Muscle layer of colon (tissue), 2 donors: ENCODE data around the gene FNBP1.
"Not testable (repeated sequence)": the region's sequence is repeated elsewhere in the genome, so short reads cannot be mapped to it uniquely, and the experiment has no call there.

ENCODE experiments used
- H3K27ac ChIP-seq: one replicate; pipeline ENCODE4 v1.7.0; 2013; ENCODE audit warnings: low read depth, mild to moderate bottlenecking, low read length, moderate library complexity
- H3K27me3 ChIP-seq, 2 donors: one replicate each; pipeline ENCODE4 v1.7.0; 2013; ENCODE audit warnings: low read length in 2 of 2, mild to moderate bottlenecking in 2 of 2; ENCODE audit not compliant: insufficient read depth in 2 of 2, control insufficient read depth in 1 of 2
- H3K36me3 ChIP-seq: one replicate; pipeline ENCODE4 v1.7.0; 2013; ENCODE audit warnings: mild to moderate bottlenecking, low read length; ENCODE audit not compliant: insufficient read depth
- H3K4me1 ChIP-seq: one replicate; pipeline ENCODE4 v1.7.0; 2013; ENCODE audit warnings: mild to moderate bottlenecking, low read length; ENCODE audit not compliant: insufficient read depth
- H3K4me3 ChIP-seq, 2 donors: one replicate each; pipeline ENCODE4 v1.7.0; 2013; ENCODE audit warnings: low read length in 2 of 2, low read depth in 1 of 2, mild to moderate bottlenecking in 1 of 2, moderate library complexity in 1 of 2
- H3K9ac ChIP-seq: one replicate; pipeline ENCODE4 v1.7.0; 2013; ENCODE audit warnings: low read length
- H3K9me3 ChIP-seq: one replicate; pipeline ENCODE4 v1.7.0; 2013; ENCODE audit warnings: mild to moderate bottlenecking, low read length
- donor health status: abdominal sarcoma.
- donor health status: Adenocarcinoma of cecum.

FNBP1 gene

DNA sequence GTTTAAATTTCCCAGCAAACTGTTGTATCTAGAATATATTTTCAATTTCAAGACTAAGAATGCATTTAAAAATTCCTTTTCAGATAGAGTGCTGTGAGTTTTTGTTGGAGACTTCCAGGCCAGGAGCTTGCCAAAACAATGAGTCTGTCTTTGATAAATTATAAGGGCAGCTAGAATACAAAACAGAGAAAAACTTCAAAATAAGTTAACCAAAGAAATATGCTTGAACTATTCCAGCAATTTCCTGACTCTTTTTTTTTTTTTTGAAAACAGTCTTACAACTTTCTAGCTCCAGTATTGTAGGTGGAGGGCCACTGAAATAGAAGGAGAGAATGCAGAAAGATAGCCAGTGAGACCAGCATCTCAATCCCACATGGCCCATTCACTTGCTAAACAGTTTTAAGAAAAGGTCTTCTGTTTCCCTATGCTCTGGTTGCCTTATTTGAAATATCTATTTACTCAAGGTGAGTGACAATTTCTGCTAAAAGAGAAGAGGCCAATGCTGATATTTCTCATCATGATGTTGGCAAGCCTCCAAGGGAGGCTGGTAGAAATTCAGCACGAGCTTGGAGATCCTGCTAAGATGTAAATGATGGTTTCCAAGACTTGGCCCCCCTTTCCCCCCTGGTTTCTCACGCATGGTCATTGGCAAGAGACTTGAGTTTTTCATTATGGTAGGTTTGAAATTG lies 104.6 kb downstream of the FNBP1 start:
- no peak overlapping the region for H3K9ac ChIP-seq
- H3K4me1 ChIP-seq, result peaks cover 39% of the 10 kb centered on the region
- H3K27me3 ChIP-seq, result no peaks in the 10 kb centered on the region
- H3K27ac ChIP-seq, result peak overlapping the region; percentile 59
- H3K4me3 ChIP-seq, result no peak overlapping the region
- no peaks in the 10 kb centered on the region for H3K9me3 ChIP-seq
- no peaks in the 10 kb centered on the region for H3K36me3 ChIP-seq

DNA sequence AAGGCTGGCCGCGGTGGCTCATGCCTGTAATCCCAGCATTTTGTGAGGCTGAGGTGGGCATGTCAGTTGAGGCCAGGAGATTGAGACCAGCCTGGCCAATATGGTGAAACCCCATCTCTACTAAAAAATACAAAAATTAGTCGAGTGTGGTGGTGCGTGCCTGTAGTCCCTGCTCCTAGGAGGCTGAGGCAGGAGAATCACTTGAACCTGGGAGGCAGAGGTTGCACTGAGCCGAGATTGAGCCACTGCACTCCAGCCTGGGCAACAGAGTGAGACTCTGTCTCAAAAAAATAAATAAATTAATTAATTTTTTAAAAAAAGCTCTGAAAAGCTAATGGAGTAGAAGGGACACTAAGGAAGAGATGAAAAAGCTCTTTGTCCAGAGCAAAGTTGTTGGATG lies 105.1 kb downstream of the FNBP1 start:
- H3K4me1 ChIP-seq, result peaks cover 45% of the 10 kb centered on the region
- not testable (repeated sequence) for H3K9me3 ChIP-seq, H3K9ac ChIP-seq, H3K4me3 ChIP-seq, H3K27me3 ChIP-seq, H3K36me3 ChIP-seq
- peak overlapping the region; percentile 59 for H3K27ac ChIP-seq

DNA sequence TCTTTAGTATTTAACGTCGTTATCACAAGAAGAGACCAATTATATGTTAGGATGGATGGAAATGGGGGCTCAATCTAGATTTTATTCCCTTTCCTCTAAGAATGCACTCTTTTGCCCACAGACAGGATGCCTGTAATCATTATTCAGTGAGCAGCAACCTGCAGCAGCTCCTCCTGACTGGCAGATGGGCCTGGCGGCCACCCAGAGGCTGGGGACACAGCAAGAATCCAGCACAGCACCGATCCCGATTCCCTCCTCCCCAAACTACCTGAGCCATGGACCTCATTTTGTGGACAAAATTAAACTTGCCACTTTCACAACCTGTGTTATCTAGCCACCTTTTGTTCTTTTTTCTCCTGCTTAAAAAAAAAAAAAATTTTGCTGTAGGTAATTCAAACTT lies 106.8 kb downstream of the FNBP1 start:
- H3K36me3 ChIP-seq, result no peaks in the 10 kb centered on the region
- H3K4me3 ChIP-seq, result no peak overlapping the region
- no peak overlapping the region for H3K9ac ChIP-seq
- no peaks in the 10 kb centered on the region for H3K9me3 ChIP-seq
- H3K27ac ChIP-seq, result peak overlapping the region; percentile 1
- H3K27me3 ChIP-seq, result no peaks in the 10 kb centered on the region
- H3K4me1 ChIP-seq, result peaks cover 53% of the 10 kb centered on the region

DNA sequence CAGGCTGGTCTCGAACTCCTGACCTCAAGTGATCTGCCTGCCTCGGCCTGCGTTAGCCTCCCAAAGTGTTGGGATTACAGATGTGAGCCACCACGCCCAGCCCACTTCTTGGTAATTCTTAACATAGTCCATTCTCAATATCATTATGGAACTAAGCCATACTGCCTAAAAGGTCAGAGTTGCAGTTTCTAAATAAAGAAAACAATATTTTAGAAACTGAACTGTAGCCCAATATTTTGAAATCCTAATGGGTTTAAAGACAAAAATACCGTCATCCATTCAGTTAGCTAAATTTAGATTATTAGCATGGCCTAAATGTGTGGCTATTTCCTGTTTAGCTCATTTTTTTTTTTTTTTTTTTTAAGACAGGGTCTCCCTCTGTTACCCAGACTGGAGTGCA lies 108.2 kb downstream of the FNBP1 start:
- Histone ChIP-seq H3K9me3 (no peaks in the 10 kb centered on the region), H3K36me3 (peaks cover under 1% of the 10 kb centered on the region)

DNA sequence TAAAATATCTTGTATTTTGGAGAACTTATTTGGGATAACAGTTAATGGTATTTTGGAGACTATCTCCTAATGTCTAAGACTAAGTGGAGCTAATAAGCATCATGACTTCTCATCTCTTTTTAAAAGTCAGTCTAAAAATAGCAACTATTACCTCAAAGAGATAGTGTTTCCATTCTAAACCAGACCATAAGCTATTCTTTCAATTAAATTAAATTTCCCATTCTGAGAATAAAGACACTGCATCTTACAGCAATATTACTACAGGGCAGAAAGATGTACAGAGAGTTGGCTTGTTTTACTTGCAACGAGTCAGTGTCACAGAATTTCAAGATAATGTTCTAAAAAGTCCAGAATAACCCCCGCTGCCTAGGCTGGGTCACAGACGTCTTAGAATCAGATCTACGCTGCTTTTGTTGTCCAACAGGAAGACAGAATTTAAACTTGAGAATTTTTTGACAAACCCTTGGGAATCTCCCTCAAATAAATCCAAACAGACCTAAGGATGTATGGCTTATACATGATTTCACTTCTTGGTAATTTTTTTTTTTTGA lies 108.9 kb downstream of the FNBP1 start:
- no peak overlapping the region for H3K9ac ChIP-seq
- no peaks in the 10 kb centered on the region for H3K27me3 ChIP-seq
- peaks cover 49% of the 10 kb centered on the region for H3K4me1 ChIP-seq
- peak overlapping the region; percentile 66 for H3K27ac ChIP-seq
- H3K36me3 ChIP-seq, result peaks cover 6% of the 10 kb centered on the region
- no peak overlapping the region for H3K4me3 ChIP-seq
- no peaks in the 10 kb centered on the region for H3K9me3 ChIP-seq

More for the DNA sequence above, 108.2 kb downstream of the FNBP1 start:
- H3K4me1 ChIP-seq, result peaks cover 53% of the 10 kb centered on the region
- peak overlapping the region; percentile 42 for H3K27ac ChIP-seq
- H3K9ac ChIP-seq, result no peak overlapping the region
- no peak overlapping the region for H3K4me3 ChIP-seq
- H3K27me3 ChIP-seq, result no peaks in the 10 kb centered on the region

DNA sequence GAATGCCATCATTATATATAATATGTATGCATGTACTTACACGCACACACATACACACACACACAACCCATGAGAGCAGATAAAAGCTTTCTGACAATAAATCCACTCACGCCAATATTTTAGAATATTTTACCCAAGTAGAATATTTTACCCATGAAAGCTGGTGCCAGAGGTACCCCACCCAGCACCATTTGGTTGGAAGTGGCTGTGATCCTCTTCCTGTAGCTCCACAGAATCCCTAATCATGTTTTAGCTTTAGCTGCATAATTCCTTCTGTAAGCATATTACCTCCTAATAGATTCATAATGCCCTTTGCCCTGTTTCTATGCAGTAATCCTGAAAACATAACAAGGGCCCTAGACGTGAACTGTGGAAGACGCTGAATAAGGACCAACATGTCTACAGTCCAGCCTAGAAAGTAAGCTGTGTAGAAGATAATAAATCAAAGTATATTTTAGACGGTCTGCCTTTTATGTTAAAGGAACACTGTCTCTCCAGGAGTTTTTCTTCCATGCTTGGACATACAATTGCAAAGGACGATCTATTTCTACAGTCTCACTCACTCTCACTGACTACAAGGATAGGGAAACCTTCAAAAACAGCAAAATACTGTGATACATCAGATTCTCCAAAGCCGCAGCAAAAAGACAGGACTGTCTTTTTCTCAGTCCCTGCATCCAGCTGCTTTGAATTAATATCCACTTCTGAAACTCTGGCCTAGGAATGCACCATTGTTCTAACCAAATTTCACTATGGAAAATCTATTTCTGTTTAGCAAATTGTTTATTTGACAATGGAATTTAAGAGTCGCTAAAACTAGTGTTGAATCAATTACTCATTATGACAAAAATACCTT lies 109.6 kb downstream of the FNBP1 start:
- H3K9me3 ChIP-seq, result no peaks in the 10 kb centered on the region
- H3K9ac ChIP-seq, result peak overlapping the region; percentile 31
- H3K36me3 ChIP-seq, result peaks cover 11% of the 10 kb centered on the region
- no peaks in the 10 kb centered on the region for H3K27me3 ChIP-seq
- peaks cover 42% of the 10 kb centered on the region for H3K4me1 ChIP-seq
- H3K27ac ChIP-seq, result peak overlapping the region; percentile 66
- no peak overlapping the region for H3K4me3 ChIP-seq

DNA sequence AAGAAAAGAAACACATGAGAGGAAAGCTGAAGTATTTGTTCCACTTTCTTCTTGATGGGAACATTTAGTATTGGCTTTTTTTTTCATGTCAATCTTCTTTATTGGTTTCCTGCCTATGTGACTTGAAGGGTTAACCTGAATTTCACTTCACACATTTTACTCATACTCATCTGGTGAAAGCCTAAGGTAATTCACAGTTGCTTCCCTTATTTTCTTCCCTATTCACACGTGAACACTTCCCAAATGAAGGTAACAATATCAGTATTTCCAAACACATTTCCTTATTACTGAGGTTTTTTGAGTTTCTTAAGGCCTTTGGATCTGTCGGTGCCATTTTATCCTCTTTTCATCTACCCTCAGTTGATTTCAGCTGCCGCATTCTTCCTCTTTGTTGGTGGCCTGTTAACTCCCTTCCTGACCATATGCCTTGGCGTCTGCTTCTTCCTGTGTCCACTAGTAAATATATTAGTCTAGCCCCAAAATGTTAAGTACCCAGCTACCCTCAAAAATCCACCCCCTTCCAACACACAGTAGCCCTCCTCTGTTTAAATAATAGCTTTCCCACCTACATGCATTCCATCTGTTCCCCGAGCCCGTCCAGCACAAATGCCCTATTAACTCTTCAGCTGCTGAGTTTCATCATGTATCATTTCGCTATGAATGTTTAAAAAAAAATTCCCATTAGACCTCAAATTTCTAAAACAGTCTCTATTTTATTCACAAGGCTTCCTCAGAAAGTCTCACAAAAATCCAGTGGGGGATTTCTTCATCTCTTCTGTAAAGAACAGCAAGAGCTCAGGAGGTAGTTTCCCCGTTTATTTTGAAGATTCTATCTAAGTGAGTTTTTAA lies 110.5 kb downstream of the FNBP1 start:
- Histone ChIP-seq H3K27ac (peak overlapping the region; percentile 66), H3K9ac (peak overlapping the region; percentile 31), H3K36me3 (peaks cover 17% of the 10 kb centered on the region)

DNA sequence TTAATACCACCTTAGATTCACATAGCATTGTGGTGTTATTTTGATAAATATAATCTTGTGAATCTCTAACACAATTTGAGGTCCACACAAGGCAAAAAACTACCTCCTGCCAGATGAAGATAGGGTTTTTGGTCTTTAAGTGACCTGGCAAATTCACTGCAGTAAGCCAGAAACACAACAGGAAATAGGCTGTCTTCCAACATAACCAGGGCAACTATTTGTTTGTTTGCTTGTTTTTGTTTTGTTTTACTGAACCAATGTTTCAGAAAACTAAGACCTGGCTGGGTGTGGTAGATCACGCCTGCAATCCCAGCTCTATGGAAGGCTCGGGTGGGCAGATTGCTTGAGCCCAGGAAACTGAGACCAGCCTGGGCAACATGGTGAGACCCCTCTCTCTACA lies 112.2 kb downstream of the FNBP1 start:
- H3K4me3 ChIP-seq, result no peak overlapping the region
- no peaks in the 10 kb centered on the region for H3K27me3 ChIP-seq
- H3K9me3 ChIP-seq, result no peaks in the 10 kb centered on the region
- H3K4me1 ChIP-seq, result peaks cover 33% of the 10 kb centered on the region
- H3K9ac ChIP-seq, result no peak overlapping the region
- H3K36me3 ChIP-seq, result peaks cover 34% of the 10 kb centered on the region
- peak overlapping the region; percentile 14 for H3K27ac ChIP-seq

More for the DNA sequence above, 110.5 kb downstream of the FNBP1 start:
- Histone ChIP-seq H3K27me3 (no peaks in the 10 kb centered on the region), H3K4me3 (peak overlapping the region in 1 of 2 donors; percentile 0), H3K9me3 (no peaks in the 10 kb centered on the region), H3K4me1 (peaks cover 34% of the 10 kb centered on the region)

DNA sequence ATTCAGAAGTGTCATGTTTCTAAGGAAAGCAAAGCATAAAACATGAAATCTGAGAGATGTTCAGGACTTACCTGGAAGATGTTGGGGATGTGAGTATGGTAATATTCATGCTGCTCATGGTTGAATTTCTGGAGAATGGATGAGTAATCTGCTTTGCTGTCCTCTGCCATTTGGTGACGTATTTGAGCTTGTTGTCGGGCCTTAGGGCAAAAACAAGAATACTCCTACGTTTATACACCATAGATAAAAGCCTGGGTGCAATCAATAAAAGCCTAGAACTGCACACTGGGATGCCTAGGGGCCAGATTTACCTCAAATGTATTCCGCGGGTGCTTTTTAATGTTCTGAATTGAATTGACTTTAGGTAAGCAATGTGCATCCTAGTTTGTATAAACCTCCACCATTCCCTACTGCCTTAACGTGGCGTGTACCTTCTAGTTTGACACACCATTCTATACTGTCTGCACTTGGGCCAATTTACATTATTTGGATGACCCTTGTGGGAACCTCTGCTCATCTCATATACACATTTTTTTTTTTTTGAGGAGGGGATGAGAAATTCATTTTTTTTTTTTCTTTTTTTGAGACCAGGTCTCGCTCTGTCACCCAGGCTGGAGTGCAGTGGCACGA lies 113.4 kb downstream of the FNBP1 start:
- no peak overlapping the region for H3K9ac ChIP-seq
- no peak overlapping the region for H3K27ac ChIP-seq
- H3K36me3 ChIP-seq, result peaks cover 39% of the 10 kb centered on the region
- H3K4me3 ChIP-seq, result no peak overlapping the region
- H3K4me1 ChIP-seq, result peaks cover 25% of the 10 kb centered on the region
- no peaks in the 10 kb centered on the region for H3K9me3 ChIP-seq
- no peaks in the 10 kb centered on the region for H3K27me3 ChIP-seq

DNA sequence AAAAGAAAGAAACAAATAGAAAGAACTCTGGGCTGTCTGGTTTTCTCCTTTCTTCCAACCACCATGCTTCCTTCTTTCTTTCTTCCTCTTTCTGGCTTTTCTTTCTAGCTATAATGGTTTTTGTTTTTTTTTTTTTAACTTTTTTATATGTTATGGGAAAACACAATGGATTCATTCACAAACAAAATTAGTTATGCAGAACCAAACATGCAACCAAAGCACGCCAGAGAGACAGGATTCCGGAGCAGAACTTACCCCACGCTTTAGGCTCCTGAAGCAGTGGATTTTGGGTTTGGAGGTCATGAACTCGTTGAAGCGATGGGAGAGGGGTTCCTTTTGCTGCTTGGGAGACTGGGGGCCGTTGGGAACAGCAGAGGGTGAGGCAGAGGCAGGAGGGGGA lies 119.4 kb downstream of the FNBP1 start:
- H3K9ac ChIP-seq, result no peak overlapping the region
- peaks cover 67% of the 10 kb centered on the region for H3K36me3 ChIP-seq
- H3K4me1 ChIP-seq, result no peaks in the 10 kb centered on the region
- H3K27me3 ChIP-seq, result no peaks in the 10 kb centered on the region
- no peak overlapping the region for H3K4me3 ChIP-seq
- no peaks in the 10 kb centered on the region for H3K9me3 ChIP-seq
- H3K27ac ChIP-seq, result no peak overlapping the region
